Measurements from ENCODE around the gene GATB. TPM values are rescaled to one million over a fixed set of nuclear protein-coding genes. Genes with fewer than 3 reads are reported as not detected.

GATB gene
- total and polyA plus RNA-seq, 2 donors (not counting 3 experiments of a cell fraction or from before 2014, with no cell fraction given), result 14.4 to 17.7 TPM

DNA sequence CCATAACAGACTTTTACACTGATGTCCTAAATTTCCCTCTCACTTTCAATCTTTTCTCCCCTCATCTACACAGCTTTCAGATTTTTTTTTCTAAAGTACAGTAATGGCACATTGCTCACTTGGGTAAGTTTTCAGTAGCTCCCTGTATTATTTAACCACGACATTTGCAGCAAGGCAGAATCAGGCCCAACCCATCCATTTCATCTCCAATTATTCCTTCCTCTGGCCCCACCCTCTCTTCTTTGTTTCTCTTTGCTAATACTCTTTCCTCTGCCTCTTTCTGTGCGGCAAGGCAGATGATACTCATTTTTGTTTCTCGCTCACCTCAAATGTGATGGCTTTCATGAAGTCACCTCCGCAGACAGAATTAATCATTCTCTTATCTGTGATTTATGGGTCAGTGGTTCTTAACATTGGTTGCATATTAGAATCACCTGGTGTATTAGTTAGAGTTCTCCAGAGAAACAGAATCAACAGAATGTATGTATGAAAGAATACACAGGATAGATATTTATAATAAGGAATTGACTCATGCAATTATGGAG is 43.4 kb upstream of the GATB start:
- H3K9me3 ChIP-seq (replicated peaks; ENCODE audit: control insufficient read depth, insufficient read depth, low read length), result no peaks in the 10 kb centered on the region
- H3K4me3 ChIP-seq (replicated peaks in 1 of 3; ENCODE audit: insufficient read depth in 1 of 3, low read depth in 1 of 3, low read length in 3 of 3), result no peak overlapping the region
- BruUV-seq (replicated peaks), result no TSS peak
- no peaks in the 10 kb centered on the region for H4K20me1 ChIP-seq (replicated peaks; ENCODE audit: control insufficient read depth, extremely low read depth, insufficient read depth, low read length)
- dilution Hi-C loops (cut with MboI; ENCODE audit: extremely low pct_ligation_motif_present, low sequenced_read_pairs), result no loop called here
- POLR2A ChIA-PET, result no interaction called here
- H3K27me3 ChIP-seq (ENCODE audit: control insufficient read depth in 2 of 2, insufficient read depth in 2 of 2, low read length in 2 of 2), result peaks cover 0 to 2% of the 10 kb centered on the region in 2 experiments
- H3K9ac ChIP-seq (replicated peaks; ENCODE audit: extremely low read depth, insufficient read depth, low read length), result no peak overlapping the region
- no peaks in the 10 kb centered on the region for H3K4me1 ChIP-seq (ENCODE audit: control insufficient read depth, extremely low read depth, insufficient read depth, low read length)
- TF ChIP-seq GATA2 (IDR thresholded peaks at IDR 0.05; ENCODE audit: insufficient read depth, insufficient read length, low read depth, low read length) (no peak), MYC (IDR thresholded peaks at IDR 0.05; ENCODE audit: low read depth, low read length) (no peak), EZH2 (IDR thresholded peaks at IDR 0.05; ENCODE audit: borderline replicate concordance, low read depth, low read length, severe bottlenecking) (no peak), FOS (IDR thresholded peaks at IDR 0.05; ENCODE audit: borderline replicate concordance, insufficient read depth, low read length) (no peak), JUN (IDR thresholded peaks at IDR 0.05; ENCODE audit: borderline replicate concordance, insufficient read depth, insufficient read length, low read depth) (no peak), POLR2A (IDR thresholded peaks at IDR 0.05; ENCODE audit: low read depth, low read length) (no peak), POLR2AphosphoS5 (IDR thresholded peaks at IDR 0.05; ENCODE audit: insufficient read depth, low read depth, low read length) (no peak)
- TF ChIP-seq, protein P1, sequence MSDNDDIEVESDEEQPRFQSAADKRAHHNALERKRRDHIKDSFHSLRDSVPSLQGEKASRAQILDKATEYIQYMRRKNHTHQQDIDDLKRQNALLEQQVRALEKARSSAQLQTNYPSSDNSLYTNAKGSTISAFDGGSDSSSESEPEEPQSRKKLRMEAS (IDR thresholded peaks at IDR 0.05; ENCODE audit: insufficient read depth, insufficient read length), result no peak
- TF ChIP-seq, protein P2, sequence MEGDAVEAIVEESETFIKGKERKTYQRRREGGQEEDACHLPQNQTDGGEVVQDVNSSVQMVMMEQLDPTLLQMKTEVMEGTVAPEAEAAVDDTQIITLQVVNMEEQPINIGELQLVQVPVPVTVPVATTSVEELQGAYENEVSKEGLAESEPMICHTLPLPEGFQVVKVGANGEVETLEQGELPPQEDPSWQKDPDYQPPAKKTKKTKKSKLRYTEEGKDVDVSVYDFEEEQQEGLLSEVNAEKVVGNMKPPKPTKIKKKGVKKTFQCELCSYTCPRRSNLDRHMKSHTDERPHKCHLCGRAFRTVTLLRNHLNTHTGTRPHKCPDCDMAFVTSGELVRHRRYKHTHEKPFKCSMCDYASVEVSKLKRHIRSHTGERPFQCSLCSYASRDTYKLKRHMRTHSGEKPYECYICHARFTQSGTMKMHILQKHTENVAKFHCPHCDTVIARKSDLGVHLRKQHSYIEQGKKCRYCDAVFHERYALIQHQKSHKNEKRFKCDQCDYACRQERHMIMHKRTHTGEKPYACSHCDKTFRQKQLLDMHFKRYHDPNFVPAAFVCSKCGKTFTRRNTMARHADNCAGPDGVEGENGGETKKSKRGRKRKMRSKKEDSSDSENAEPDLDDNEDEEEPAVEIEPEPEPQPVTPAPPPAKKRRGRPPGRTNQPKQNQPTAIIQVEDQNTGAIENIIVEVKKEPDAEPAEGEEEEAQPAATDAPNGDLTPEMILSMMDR (IDR thresholded peaks at IDR 0.05; ENCODE audit: extremely low read depth in 1 of 2, insufficient read depth in 1 of 2, low read depth in 1 of 2, low read length in 2 of 2), result no peak
- CTCF ChIA-PET, result interaction anchor here (1.2 kb wide), 1 partner anchor 582 kb away, joined by 3 read pairs; no protein-coding TSS in a partner anchor
- H2AFZ ChIP-seq (ENCODE audit: low read depth, low read length), result no peak overlapping the region
- FAIRE-seq, result no peak
- H3K79me2 ChIP-seq (ENCODE audit: control insufficient read depth, insufficient read depth, low read length), result no peaks in the 10 kb centered on the region
- no peak overlapping the region for H3K4me2 ChIP-seq (ENCODE audit: insufficient read depth, low read length)
- no peaks in the 10 kb centered on the region for H3K9me1 ChIP-seq (replicated peaks; ENCODE audit: control insufficient read depth, extremely low read depth, insufficient read depth, low read length)
- no peak for DNase-seq (ENCODE audit: low read depth, low spot score)
- intact Hi-C loops (cut with micrococcal nuclease), result loop anchor here (5.0 kb wide), 1 partner anchor 583 kb away; no protein-coding TSS in a partner anchor
- H3K27ac ChIP-seq (ENCODE audit: insufficient read depth, low read depth, low read length), result no peak overlapping the region
- H3K36me3 ChIP-seq (ENCODE audit: control insufficient read depth in 2 of 2, extremely low read depth in 1 of 2, insufficient read depth in 2 of 2, low read length in 2 of 2), result no peaks in the 10 kb centered on the region
